GM19239 (cell line): ENCODE results near the gene PLP1.
A peak's percentile ranks its signal among the peaks of the same experiment; 100 is the strongest.
"Not testable (repeated sequence)": the region's sequence is repeated elsewhere in the genome, so short reads cannot be mapped to it uniquely, and the experiment has no call there.

Experiments
- DNase-seq: peaks from one replicate; pipeline ENCODE4 v3.0.0; 2011; ENCODE audit warnings: low spot score; ENCODE audit not compliant: insufficient read length
- FAIRE-seq: peaks from 2 replicates; lab custom pipeline; 2011; peaks lifted over from hg19 to GRCh38; lab: Jason Lieb, UNC

PLP1 gene, protein sequence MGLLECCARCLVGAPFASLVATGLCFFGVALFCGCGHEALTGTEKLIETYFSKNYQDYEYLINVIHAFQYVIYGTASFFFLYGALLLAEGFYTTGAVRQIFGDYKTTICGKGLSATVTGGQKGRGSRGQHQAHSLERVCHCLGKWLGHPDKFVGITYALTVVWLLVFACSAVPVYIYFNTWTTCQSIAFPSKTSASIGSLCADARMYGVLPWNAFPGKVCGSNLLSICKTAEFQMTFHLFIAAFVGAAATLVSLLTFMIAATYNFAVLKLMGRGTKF

DNA sequence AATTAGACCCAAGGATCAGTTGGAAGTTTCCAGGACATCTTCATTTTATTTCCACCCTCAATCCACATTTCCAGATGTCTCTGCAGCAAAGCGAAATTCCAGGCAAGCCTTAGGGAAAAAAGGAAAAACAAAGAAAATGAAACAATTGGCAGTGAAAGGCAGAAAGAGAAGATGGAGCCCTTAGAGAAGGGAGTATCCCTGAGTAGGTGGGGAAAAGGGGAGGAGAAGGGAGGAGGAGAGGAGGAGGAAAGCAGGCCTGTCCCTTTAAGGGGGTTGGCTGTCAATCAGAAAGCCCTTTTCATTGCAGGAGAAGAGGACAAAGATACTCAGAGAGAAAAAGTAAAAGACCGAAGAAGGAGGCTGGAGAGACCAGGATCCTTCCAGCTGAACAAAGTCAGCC is at the start of gene PLP1:
Gene PLP1, plus strand, starts transcription at position 295 of the 400 bp plus-strand sequence. CDS start 156 bp downstream, outside the sequence.
- no peak for FAIRE-seq
- no peak for DNase-seq

GRCh38 chrX:103727115-103727514 is 49.5 kb upstream of the PLP1 start:
- FAIRE-seq (no peak), DNase-seq (no peak)

DNA sequence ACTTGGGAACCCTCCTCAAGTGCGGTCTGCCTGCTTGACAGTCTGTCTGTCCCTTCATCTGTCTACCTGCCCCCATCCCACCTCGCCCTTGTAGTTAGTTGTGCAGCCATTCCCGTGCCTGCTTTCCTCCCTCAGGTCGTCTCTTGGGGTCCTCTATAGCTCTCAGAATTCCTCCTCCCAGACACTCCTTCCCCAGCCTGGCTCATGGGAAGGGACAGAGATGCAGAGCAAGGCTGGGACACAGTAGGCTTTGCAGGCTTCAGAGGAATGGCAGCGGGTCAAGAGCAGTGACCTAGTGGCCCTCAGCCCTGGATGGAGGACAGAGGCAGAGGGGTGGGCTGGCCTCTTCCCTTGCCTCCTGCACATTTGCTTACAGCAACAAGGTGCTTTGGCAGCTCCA is 47.6 kb upstream of the PLP1 start:
- FAIRE-seq (no peak), DNase-seq (no peak)

DNA sequence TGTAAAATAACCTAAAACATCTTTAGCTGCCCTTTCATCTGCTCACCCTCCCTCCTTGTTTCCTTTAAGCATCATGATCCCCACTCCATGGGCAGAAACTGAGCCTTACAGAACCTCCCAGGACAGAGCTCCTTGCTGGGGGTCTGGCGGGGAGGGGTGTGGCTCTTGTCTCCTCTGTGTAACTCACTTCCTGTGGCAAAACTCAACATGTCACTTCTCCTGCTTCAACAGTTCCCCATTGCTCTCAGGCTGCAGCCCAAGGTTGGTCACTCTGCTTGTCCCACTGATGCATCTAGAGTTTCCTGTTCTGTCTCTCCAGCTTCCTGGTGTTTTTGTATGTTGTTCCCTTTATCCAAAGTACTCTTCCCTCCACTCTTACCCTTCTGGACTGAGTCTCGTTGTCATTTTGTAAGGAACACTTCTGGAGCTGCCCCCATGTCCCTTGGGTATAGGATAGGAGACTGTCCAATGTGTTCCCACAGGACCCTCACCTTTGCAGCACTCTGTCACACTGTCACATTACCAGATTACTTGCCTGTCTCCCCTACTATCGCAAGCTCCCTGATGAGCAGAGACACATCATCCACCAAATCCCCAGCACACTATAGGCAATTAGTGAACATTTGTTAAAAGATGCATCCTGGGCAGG is 46.4 kb upstream of the PLP1 start:
- no peak for FAIRE-seq
- DNase-seq: no peak

DNA sequence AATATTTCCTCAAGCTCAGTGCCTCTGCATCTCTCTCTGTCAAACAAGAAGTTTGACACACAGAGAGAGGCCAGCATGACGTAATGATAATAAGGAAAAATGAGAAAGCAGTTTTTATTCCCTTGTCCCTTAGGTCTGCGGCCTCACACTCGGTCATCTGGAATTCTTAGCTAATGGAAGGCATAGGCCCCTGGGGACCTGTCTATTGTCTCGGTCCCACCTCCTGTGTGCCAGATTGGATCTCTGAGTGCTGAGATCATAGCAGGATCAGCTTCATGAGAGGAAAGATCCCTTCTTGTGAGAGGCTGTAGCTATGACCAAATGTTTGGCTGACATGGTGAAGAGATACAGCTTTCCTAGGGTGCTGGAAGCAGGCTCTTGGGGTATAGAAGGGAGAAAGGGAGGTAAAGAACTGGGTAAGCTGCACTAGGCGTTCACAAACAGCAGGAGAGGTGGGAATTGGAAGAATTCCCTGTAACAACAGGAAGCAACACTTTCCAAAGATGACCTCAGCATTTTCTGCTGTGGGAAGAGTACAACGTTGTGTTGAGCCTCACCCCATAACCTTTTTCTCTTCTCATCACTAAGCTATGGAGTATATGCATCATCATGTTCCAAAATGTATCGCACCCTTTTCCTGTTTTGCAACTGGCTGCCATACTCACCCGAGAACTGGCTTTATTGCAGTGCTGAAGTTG is 45.7 kb upstream of the PLP1 start:
- DNase-seq (no peak), FAIRE-seq (no peak)

- DNase-seq (no peak), FAIRE-seq (no peak)
These were observed 43.6 kb upstream of the PLP1 start for GRCh38 chrX:103733017-103733416.

DNA sequence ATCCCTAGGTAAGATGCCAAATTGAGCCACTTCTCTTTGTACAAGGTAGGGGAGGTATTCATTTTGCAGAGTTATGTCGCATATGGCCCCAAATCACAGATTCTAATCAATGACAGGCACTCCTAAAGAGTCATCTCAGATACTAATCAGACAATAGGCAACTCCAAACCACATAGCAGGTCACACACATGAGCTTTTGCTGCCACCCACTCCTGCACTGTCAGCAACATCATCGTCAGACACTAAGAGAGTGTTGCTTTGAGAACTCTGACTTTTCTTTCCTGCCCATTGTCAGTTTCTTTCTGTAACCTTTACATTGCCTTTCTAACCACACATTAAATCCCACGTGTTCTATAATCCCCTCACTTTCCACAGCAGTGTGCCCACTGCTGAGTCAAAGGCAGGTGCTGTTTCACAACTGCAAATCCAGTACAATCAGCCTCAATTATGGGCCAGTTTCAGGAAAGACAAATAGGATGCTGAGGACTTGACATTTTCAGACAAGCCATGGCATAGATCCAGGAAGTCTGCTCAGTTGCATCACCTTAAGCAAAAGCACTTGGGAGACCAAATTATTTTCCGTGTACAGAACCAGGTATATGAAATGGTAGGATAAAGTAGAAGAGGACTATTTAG is 42.4 kb upstream of the PLP1 start:
- no peak for DNase-seq
- no peak for FAIRE-seq

- DNase-seq: no peak
- peak; percentile 52 for FAIRE-seq
These were observed 38.9 kb upstream of the PLP1 start for GRCh38 chrX:103737696-103738095.

GRCh38 chrX:103739421-103739820 is 37.2 kb upstream of the PLP1 start:
- FAIRE-seq: no peak
- no peak for DNase-seq

DNA sequence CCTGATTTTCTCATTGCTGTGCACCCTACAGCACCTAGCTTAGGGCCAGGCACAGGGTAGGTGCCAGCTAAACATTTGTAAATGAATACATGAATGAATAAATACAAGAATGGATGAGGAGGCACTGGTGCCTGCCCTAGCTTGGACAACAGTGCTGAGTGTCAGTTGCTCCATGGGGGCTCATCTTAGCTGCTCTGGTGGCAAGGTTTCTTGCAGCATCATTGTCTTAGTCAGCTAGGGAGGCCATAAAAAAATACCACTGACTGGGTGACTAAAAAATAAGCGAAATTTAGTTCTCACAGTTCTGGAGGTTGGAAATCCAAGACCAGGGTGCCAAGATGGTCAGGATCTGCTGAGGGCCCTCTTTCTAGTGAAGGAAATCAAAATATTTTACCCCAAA is 34.8 kb upstream of the PLP1 start:
- no peak for DNase-seq
- FAIRE-seq: no peak

DNA sequence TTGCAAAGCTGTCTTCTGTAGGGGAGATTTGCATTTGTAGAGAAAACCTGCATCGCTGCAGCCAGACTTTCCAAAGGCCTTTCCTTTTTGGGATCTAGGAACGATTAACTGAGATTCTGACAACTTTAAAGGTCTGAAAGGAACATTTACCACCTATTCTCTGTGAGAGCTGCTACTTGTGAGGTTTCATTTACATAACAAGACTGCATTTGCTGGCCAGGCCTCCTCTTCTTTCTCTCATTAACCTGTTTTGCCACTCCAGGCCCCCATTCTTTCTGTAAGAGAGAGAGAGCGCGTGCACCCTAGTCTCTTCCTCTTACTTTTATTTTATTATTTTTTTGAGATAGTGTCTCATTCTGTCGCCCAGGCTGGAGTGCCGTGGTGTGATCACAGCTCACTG is 34.3 kb upstream of the PLP1 start:
- FAIRE-seq: no peak
- DNase-seq: no peak

DNA sequence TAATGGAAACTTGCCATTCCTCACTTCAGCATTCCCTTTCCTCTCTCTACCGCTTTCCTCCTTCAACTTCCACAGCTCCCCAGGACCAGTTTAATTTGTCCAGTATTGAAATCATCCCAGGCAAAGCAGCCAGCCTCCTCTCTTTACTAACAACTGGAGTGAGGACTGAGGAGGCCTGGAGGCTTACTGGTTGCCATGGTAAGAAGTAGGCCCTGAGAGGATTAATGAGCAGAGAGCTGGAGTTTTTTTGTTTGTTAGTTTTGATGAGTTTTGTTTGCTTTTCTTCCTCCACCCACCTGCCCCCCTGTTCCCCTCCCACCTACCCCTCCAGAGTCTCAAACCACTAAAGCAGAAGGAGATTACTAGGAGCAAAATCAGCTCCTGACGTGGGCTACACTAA is 29.5 kb upstream of the PLP1 start:
- FAIRE-seq: no peak

GRCh38 chrX:103754401-103754800 is 22.2 kb upstream of the PLP1 start:
- FAIRE-seq (no peak), DNase-seq (no peak)

More for the DNA sequence above, 29.5 kb upstream of the PLP1 start:
- no peak for DNase-seq

DNA sequence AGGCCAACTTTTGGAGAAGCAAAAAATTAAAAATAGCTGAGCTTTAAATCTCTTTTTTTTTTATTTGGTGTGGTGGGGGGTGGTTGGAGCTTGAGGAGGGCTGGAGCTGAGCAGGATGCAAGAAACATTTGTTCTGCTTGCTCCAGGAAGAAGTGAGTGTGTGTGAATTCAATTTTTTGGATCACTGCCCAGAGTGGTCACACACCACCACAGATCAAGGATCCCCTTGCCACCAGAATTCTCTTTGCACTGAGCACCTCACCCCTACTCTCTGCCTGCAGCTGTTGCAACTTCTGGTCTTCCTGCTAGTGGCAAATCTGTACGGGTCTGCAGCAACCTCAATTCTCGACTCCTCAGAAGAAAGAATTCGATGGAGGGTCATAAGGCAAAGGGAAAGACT is 19.9 kb upstream of the PLP1 start:
- DNase-seq: no peak
- FAIRE-seq: no peak

- no peak for DNase-seq
- no peak for FAIRE-seq
These were observed 18.1 kb upstream of the PLP1 start for GRCh38 chrX:103758555-103758954.

DNA sequence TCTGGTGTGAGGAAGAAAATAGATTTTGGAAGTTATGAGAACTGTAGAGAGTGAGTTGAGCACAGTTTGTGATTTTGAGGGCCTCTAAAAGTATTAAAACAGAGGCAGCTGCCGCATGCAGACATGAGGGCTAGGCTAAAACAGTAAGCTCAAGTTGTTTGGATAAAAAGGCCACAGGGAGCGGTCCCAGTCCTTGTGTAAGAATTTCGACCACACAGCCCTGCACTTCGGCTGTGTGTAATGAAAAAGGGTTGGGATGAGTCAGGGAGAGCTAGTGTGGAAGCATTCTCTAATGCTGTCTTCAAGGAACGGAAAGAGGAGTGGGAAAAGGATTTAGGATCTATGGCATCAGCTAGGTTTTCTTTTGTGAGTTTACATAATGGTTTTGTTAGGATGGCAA is 13.1 kb upstream of the PLP1 start:
- DNase-seq, FAIRE-seq: not testable (repeated sequence)

DNA sequence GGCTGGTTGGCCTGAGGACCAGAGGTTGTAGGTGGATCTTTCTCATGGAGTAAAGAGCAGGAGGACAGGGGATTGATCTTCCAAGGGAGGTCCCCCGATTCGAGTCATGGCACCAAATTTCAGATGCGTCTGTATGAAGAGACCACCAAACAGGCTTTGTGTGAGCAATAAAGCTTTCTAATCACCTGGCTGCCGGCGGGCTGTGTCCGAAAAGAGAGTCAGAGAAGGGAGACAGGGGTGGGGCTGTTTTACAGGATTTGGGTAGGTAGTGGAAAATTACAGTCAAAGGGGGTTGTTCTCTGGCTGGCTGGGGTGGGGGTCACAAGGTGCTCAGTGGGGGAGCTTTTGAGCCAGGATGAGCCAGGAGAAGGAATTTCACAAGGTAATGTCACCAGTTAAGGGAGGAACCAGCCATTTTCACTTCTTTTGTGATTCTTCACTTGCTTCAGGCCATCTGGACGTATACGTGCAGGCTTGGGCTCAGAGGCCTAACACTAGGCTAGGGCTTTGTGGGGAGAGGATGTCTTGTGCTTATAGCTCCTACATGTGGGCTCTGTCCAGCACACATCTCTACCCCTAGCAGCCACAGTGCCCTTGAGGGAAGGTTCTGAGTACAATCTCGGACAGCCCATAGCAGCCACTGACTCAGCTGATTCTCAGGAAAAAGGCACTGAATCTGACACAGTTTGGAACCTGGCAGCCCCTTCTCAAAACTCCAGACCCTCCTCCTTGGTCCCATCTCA is 9.7 kb upstream of the PLP1 start:
- not testable (repeated sequence) for FAIRE-seq, DNase-seq

DNA sequence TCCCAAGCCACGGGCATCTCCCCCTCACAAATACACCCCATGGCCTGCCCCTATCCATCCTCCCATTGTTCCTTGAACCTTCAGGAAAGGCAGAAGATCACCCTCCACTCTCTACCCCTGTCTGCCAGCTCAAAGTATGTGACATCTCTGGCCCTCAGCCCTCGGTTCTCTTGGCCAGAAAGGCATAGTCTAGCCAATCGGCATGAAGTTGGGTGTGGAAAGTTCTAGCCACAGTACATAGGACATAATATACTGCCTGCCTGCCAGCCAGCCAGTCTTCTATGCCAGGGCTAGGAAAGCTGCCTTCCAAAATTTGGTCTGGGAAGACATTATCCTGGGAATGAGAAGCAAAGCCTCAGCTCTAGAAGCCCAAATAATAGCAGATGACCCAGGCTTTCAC is 3.2 kb upstream of the PLP1 start:
- no peak for FAIRE-seq
- no peak for DNase-seq

DNA sequence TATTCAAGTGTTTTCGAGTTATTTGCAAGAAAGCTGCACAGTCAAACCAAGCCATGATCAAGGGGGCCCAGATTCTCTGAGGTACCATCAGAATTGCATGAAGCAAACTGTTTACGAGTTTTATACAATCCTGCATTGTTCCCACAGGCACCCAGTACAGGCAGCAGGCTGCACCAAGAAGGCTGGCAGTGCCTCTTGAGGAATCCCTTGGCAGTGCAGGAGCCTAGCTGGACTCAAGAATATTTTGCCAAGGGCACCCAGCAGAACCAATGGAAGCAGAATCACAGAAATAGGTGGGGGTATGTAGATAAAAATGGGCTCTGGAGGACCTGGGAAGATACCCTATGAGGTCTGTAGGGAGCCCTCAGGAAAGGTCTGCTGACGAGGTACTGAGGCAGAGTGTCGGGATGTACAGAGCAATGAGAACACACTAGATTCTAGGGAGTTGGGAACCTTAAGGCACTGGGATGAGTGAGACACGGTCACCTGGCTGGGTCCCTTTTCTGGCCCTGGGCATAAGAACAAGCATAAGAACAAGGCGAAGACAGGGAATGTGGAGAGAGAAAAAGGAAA is 2.5 kb upstream of the PLP1 start:
- no peak for FAIRE-seq
- DNase-seq: no peak
